ENCODE data around the gene CYP4Z1. TPM values are rescaled to one million over a fixed set of nuclear protein-coding genes. Genes with fewer than 3 reads are reported as not detected.
"Not testable (repeated sequence)": the region's sequence is repeated elsewhere in the genome, so short reads cannot be mapped to it uniquely, and the experiment has no call there.

Gene CYP4Z1
- total RNA-seq, 2 donors from 2014 or later, result 0.20 to 0.31 TPM

- not testable (repeated sequence) for H3K36me3 ChIP-seq (ENCODE audit: control insufficient read depth, insufficient read depth, low read length); H3K4me3 ChIP-seq (ENCODE audit: low read length); H3K4me1 ChIP-seq (ENCODE audit: control insufficient read depth, insufficient read depth, low read length); H3K9me3 ChIP-seq (ENCODE audit: control insufficient read depth, low read length); H3K36me3 Mint-ChIP-seq (ENCODE audit: low read depth); H3K4me3 Mint-ChIP-seq; H3K9ac ChIP-seq (ENCODE audit: extremely low read depth, low read length, poor library complexity, severe bottlenecking); H3K27me3 ChIP-seq (ENCODE audit: control insufficient read depth, insufficient read depth, low read length, poor library complexity, severe bottlenecking); H3K27ac ChIP-seq (ENCODE audit: low read depth, low read length); H3K9me3 Mint-ChIP-seq; H3K27me3 Mint-ChIP-seq (ENCODE audit: insufficient read depth)
- peaks cover 21% of the 10 kb centered on the region for H3K4me1 Mint-ChIP-seq
- peak overlapping the region; percentile 17 for H3K27ac Mint-ChIP-seq
- peak; percentile 79 for DNase-seq
- TF ChIP-seq, protein P1, sequence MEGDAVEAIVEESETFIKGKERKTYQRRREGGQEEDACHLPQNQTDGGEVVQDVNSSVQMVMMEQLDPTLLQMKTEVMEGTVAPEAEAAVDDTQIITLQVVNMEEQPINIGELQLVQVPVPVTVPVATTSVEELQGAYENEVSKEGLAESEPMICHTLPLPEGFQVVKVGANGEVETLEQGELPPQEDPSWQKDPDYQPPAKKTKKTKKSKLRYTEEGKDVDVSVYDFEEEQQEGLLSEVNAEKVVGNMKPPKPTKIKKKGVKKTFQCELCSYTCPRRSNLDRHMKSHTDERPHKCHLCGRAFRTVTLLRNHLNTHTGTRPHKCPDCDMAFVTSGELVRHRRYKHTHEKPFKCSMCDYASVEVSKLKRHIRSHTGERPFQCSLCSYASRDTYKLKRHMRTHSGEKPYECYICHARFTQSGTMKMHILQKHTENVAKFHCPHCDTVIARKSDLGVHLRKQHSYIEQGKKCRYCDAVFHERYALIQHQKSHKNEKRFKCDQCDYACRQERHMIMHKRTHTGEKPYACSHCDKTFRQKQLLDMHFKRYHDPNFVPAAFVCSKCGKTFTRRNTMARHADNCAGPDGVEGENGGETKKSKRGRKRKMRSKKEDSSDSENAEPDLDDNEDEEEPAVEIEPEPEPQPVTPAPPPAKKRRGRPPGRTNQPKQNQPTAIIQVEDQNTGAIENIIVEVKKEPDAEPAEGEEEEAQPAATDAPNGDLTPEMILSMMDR (conservative IDR thresholded peaks at IDR 0.05), result peak; percentile 75
- WGBS, 2 experiments (ENCODE audit: insufficient coverage in 1 of 2, insufficient read length in 1 of 2), result 61 to 80% methylated on average over 1 to 6 of the region's 6 CpGs
Observed at GRCh38 chr1:47143654-47144053, 76.6 kb downstream of the CYP4Z1 start.

GRCh38 chr1:47146495-47146894 lies 79.5 kb downstream of the CYP4Z1 start:
- DNase-seq; H3K27ac Mint-ChIP-seq; H3K9ac ChIP-seq (ENCODE audit: extremely low read depth, low read length, poor library complexity, severe bottlenecking); H3K9me3 ChIP-seq (ENCODE audit: control insufficient read depth, low read length); H3K36me3 Mint-ChIP-seq (ENCODE audit: low read depth); H3K4me3 Mint-ChIP-seq; H3K4me3 ChIP-seq (ENCODE audit: low read length); H3K9me3 Mint-ChIP-seq; H3K4me1 ChIP-seq (ENCODE audit: control insufficient read depth, insufficient read depth, low read length); H3K36me3 ChIP-seq (ENCODE audit: control insufficient read depth, insufficient read depth, low read length); H3K27me3 Mint-ChIP-seq (ENCODE audit: insufficient read depth); H3K27me3 ChIP-seq (ENCODE audit: control insufficient read depth, insufficient read depth, low read length, poor library complexity, severe bottlenecking); H3K27ac ChIP-seq (ENCODE audit: low read depth, low read length): not testable (repeated sequence)
- peaks cover 25% of the 10 kb centered on the region for H3K4me1 Mint-ChIP-seq
- 80% methylated on average over 1 of the region's 1 CpG; no CpG with 5 or more reads in 1 of the 2 experiments for WGBS, 2 experiments (ENCODE audit: insufficient coverage in 1 of 2, insufficient read length in 1 of 2)

DNA sequence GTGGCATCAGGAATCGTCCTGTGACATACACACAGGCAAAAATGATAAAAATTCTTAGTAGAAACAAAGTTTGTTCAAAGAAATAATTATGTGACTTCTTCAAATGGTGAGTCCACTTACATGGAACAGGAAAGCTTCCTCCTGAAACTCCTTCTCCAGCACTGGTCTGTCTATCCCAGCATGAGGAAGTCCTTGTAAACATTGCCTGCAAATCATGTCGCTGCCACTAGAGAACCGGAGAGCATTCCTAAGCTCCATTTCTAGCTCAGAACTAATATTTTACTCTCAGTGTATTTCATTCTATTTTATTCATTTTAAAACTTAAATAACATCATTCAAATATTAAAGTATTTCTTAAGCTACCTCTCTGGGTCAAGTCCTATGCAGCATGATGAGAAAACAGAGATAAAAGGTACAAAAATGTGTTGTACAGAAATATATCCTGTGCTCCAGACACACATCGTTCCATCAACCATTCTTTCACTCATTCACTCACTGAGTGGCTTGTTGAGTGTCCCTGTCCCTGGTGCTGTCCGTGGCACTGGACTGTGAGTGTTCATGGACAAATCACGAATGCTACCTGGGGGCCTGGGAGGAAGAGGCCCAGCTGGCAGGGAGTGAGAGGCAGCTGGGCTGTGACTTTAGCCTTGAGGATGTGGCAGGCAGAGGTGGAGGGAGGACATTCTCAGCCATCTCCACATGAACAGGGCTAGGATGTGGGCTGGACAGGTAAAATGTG lies 80.2 kb downstream of the CYP4Z1 start:
- no peaks in the 10 kb centered on the region for H3K9me3 Mint-ChIP-seq
- no peak overlapping the region for H3K27ac ChIP-seq (ENCODE audit: low read depth, low read length)
- H3K36me3 Mint-ChIP-seq (ENCODE audit: low read depth), result no peaks in the 10 kb centered on the region
- no peak overlapping the region for H3K27ac Mint-ChIP-seq
- peaks cover 25% of the 10 kb centered on the region for H3K4me1 Mint-ChIP-seq
- H3K9me3 ChIP-seq (ENCODE audit: control insufficient read depth, low read length), result no peaks in the 10 kb centered on the region
- H3K27me3 Mint-ChIP-seq (ENCODE audit: insufficient read depth), result peaks cover under 1% of the 10 kb centered on the region
- H3K4me3 ChIP-seq (ENCODE audit: low read length), result no peak overlapping the region
- H3K4me1 ChIP-seq (ENCODE audit: control insufficient read depth, insufficient read depth, low read length), result no peaks in the 10 kb centered on the region
- H3K27me3 ChIP-seq (ENCODE audit: control insufficient read depth, insufficient read depth, low read length, poor library complexity, severe bottlenecking), result no peaks in the 10 kb centered on the region
- no peak for DNase-seq
- no peaks in the 10 kb centered on the region for H3K36me3 ChIP-seq (ENCODE audit: control insufficient read depth, insufficient read depth, low read length)
- TF ChIP-seq, protein P1 (conservative IDR thresholded peaks at IDR 0.05), result peak; percentile 44
- H3K4me3 Mint-ChIP-seq, result no peak overlapping the region
- no peak overlapping the region for H3K9ac ChIP-seq (ENCODE audit: extremely low read depth, low read length, poor library complexity, severe bottlenecking)
- WGBS, 2 experiments (ENCODE audit: insufficient coverage in 1 of 2, insufficient read length in 1 of 2), result 80 to 83% methylated on average over 3 to 6 of the region's 6 CpGs

- not testable (repeated sequence) for H3K27ac ChIP-seq (ENCODE audit: low read depth, low read length); H3K27me3 ChIP-seq (ENCODE audit: control insufficient read depth, insufficient read depth, low read length, poor library complexity, severe bottlenecking); H3K27ac Mint-ChIP-seq; H3K9ac ChIP-seq (ENCODE audit: extremely low read depth, low read length, poor library complexity, severe bottlenecking); H3K4me3 ChIP-seq (ENCODE audit: low read length); H3K36me3 Mint-ChIP-seq (ENCODE audit: low read depth); DNase-seq; H3K36me3 ChIP-seq (ENCODE audit: control insufficient read depth, insufficient read depth, low read length); H3K4me1 ChIP-seq (ENCODE audit: control insufficient read depth, insufficient read depth, low read length); H3K9me3 Mint-ChIP-seq; H3K27me3 Mint-ChIP-seq (ENCODE audit: insufficient read depth); H3K4me3 Mint-ChIP-seq; H3K9me3 ChIP-seq (ENCODE audit: control insufficient read depth, low read length)
- H3K4me1 Mint-ChIP-seq, result peaks cover 22% of the 10 kb centered on the region
- WGBS, 2 experiments (ENCODE audit: insufficient coverage in 1 of 2, insufficient read length in 1 of 2), result 80 to 84% methylated on average over 6 to 9 of the region's 9 CpGs
Observed at GRCh38 chr1:47149162-47149561, 82.1 kb downstream of the CYP4Z1 start.

GRCh38 chr1:47156457-47156856 lies 89.4 kb downstream of the CYP4Z1 start:
- H3K4me1 Mint-ChIP-seq; H3K36me3 ChIP-seq (ENCODE audit: control insufficient read depth, insufficient read depth, low read length); H3K27ac ChIP-seq (ENCODE audit: low read depth, low read length); H3K9me3 ChIP-seq (ENCODE audit: control insufficient read depth, low read length); H3K4me3 ChIP-seq (ENCODE audit: low read length); H3K9ac ChIP-seq (ENCODE audit: extremely low read depth, low read length, poor library complexity, severe bottlenecking); DNase-seq; H3K27me3 ChIP-seq (ENCODE audit: control insufficient read depth, insufficient read depth, low read length, poor library complexity, severe bottlenecking); H3K4me3 Mint-ChIP-seq; H3K9me3 Mint-ChIP-seq; H3K36me3 Mint-ChIP-seq (ENCODE audit: low read depth); H3K4me1 ChIP-seq (ENCODE audit: control insufficient read depth, insufficient read depth, low read length); H3K27ac Mint-ChIP-seq: not testable (repeated sequence)
- H3K27me3 Mint-ChIP-seq (ENCODE audit: insufficient read depth), result peaks cover 32% of the 10 kb centered on the region

- H3K27me3 ChIP-seq (ENCODE audit: control insufficient read depth, insufficient read depth, low read length, poor library complexity, severe bottlenecking); H3K9me3 ChIP-seq (ENCODE audit: control insufficient read depth, low read length); H3K36me3 ChIP-seq (ENCODE audit: control insufficient read depth, insufficient read depth, low read length); H3K9me3 Mint-ChIP-seq; H3K27ac Mint-ChIP-seq; H3K4me3 ChIP-seq (ENCODE audit: low read length); DNase-seq; H3K9ac ChIP-seq (ENCODE audit: extremely low read depth, low read length, poor library complexity, severe bottlenecking); H3K27ac ChIP-seq (ENCODE audit: low read depth, low read length); H3K36me3 Mint-ChIP-seq (ENCODE audit: low read depth); H3K4me3 Mint-ChIP-seq; H3K4me1 Mint-ChIP-seq; H3K4me1 ChIP-seq (ENCODE audit: control insufficient read depth, insufficient read depth, low read length): not testable (repeated sequence)
- peaks cover 39% of the 10 kb centered on the region for H3K27me3 Mint-ChIP-seq (ENCODE audit: insufficient read depth)
- 100% methylated on average over 2 of the region's 3 CpGs; no CpG with 5 or more reads in 1 of the 2 experiments for WGBS, 2 experiments (ENCODE audit: insufficient coverage in 1 of 2, insufficient read length in 1 of 2)
Observed at GRCh38 chr1:47157957-47158356, 90.9 kb downstream of the CYP4Z1 start.

Data from endodermal cell (in vitro differentiated cells).